Urinary bladder (tissue), 4 donors: ENCODE data around the gene ADAMTSL3. TPM values are rescaled to one million over a fixed set of nuclear protein-coding genes. Genes with fewer than 3 reads are reported as not detected.
A peak's percentile ranks its signal among the peaks of the same experiment; 100 is the strongest.

Source experiments
- DNase-seq: peaks from one replicate; pipeline ENCODE4 v3.0.0-alpha.2; 2015; ENCODE audit errors: extremely low spot score
- H3K27ac ChIP-seq: one replicate; pipeline ENCODE4 v1.5.1; 2013; ENCODE audit warnings: low read depth, mild to moderate bottlenecking, moderate library complexity
- H3K36me3 ChIP-seq: one replicate; pipeline ENCODE4 v1.6.1; 2013; ENCODE audit warnings: mild to moderate bottlenecking, moderate library complexity; ENCODE audit not compliant: insufficient read depth
- H3K4me1 ChIP-seq: one replicate; pipeline ENCODE4 v1.6.1; 2013; ENCODE audit warnings: mild to moderate bottlenecking, moderate library complexity; ENCODE audit not compliant: insufficient read depth
- H3K4me3 ChIP-seq: one replicate; pipeline ENCODE4 v1.5.1; 2013; ENCODE audit warnings: low read depth, low read length
- WGBS: extraction: QIAGEN DNeasy Blood & Tissue Kit; methylation state at CpG from one replicate; pipeline ENCODE4 v1.1.7; 2013; 5-methylcytosine and 5-hydroxymethylcytosine counted together
- polyA plus RNA-seq: library from polyadenylated mRNA; stranded (reverse); fragments of 200-250 nt; gene quantifications from one replicate; pipeline ENCODE4 v1.2.3, GENCODE V29; 2013
- total RNA-seq: library from RNA; depleted of rRNA; stranded (reverse); fragments of >200 nt; gene quantifications from one replicate; pipeline ENCODE4 v1.2.3, GENCODE V29; 2014
- donor health status: healthy with polysubstance abuse.
- donor health status: healthy.

Gene ADAMTSL3, protein sequence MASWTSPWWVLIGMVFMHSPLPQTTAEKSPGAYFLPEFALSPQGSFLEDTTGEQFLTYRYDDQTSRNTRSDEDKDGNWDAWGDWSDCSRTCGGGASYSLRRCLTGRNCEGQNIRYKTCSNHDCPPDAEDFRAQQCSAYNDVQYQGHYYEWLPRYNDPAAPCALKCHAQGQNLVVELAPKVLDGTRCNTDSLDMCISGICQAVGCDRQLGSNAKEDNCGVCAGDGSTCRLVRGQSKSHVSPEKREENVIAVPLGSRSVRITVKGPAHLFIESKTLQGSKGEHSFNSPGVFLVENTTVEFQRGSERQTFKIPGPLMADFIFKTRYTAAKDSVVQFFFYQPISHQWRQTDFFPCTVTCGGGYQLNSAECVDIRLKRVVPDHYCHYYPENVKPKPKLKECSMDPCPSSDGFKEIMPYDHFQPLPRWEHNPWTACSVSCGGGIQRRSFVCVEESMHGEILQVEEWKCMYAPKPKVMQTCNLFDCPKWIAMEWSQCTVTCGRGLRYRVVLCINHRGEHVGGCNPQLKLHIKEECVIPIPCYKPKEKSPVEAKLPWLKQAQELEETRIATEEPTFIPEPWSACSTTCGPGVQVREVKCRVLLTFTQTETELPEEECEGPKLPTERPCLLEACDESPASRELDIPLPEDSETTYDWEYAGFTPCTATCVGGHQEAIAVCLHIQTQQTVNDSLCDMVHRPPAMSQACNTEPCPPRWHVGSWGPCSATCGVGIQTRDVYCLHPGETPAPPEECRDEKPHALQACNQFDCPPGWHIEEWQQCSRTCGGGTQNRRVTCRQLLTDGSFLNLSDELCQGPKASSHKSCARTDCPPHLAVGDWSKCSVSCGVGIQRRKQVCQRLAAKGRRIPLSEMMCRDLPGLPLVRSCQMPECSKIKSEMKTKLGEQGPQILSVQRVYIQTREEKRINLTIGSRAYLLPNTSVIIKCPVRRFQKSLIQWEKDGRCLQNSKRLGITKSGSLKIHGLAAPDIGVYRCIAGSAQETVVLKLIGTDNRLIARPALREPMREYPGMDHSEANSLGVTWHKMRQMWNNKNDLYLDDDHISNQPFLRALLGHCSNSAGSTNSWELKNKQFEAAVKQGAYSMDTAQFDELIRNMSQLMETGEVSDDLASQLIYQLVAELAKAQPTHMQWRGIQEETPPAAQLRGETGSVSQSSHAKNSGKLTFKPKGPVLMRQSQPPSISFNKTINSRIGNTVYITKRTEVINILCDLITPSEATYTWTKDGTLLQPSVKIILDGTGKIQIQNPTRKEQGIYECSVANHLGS (N-terminal part only)
- total RNA-seq (56.9 TPM), polyA plus RNA-seq (14.4 TPM)

DNA sequence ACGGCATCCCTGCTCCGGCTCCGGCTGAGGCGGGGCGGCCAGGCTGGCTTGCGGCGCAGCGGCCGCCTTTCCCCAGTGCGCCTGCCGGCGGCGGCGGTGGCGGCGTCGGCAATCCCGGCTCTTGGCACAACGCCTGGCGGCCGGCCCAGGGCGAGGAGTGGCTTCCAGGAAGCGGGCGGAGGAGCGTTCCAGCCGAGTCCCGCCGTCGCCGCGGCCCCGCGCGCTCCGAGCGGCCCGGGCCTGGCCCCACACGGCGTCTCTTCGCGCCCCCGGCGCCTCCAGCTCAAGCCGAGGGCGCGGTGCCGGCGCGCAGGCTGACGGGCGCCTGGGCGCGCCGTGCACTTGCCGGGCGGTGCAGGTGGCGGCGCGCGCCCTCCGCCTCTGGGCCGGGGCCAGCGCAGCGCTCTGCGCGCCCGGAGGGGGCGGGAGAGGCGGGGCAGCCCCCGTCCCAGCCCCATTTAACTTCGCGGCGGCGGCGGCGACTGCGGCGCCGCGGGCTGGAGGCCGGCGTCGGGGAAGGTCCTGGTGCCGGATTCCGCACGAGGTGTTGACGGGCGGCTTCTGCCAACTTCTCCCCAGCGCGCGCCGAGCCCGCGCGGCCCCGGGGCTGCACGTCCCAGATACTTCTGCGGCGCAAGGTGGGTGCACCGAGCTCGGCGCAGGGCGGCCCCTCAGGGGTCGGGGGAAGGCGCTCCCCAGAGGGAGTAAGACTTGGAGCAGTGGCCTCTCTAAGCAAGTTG is at the start of gene ADAMTSL3:
TSS of gene ADAMTSL3 (plus strand) at position 485 of the 740 bp plus-strand sequence. CDS start 1,639 bp downstream, outside the sequence.
- WGBS: under 1% methylated on average over 98 of the region's 105 CpGs
- no peaks in the 10 kb centered on the region for H3K36me3 ChIP-seq
- no peaks in the 10 kb centered on the region for H3K4me1 ChIP-seq
- no peak within 1 kb of the TSS for H3K27ac ChIP-seq
- DNase-seq: no peak
- H3K4me3 ChIP-seq: peak within 1 kb of the TSS; percentile 47

DNA sequence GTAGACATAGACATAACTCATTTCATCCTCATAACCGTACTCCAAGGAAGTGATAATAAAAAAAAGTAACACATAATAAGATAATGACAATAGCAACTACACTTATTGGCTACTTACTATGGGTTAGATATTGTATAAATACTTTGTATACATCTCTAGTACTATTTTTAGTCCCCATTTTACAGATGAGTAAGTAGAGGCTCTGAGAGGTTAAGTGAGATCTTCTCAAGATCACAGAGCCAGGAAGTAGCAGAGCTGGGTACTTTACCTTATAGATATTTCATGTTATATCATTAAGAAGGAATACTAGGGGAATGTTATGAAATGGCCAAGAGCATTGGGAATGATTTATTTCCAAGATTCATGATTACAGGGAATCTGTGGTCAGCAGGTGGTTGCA is 49.4 kb upstream of the ADAMTSL3 start:
- WGBS: 96% methylated on average over 1 of the region's 1 CpG
- Histone ChIP-seq H3K4me1 (no peaks in the 10 kb centered on the region), H3K4me3 (no peak overlapping the region), H3K27ac (no peak overlapping the region), H3K36me3 (no peaks in the 10 kb centered on the region)
- DNase-seq: no peak

DNA sequence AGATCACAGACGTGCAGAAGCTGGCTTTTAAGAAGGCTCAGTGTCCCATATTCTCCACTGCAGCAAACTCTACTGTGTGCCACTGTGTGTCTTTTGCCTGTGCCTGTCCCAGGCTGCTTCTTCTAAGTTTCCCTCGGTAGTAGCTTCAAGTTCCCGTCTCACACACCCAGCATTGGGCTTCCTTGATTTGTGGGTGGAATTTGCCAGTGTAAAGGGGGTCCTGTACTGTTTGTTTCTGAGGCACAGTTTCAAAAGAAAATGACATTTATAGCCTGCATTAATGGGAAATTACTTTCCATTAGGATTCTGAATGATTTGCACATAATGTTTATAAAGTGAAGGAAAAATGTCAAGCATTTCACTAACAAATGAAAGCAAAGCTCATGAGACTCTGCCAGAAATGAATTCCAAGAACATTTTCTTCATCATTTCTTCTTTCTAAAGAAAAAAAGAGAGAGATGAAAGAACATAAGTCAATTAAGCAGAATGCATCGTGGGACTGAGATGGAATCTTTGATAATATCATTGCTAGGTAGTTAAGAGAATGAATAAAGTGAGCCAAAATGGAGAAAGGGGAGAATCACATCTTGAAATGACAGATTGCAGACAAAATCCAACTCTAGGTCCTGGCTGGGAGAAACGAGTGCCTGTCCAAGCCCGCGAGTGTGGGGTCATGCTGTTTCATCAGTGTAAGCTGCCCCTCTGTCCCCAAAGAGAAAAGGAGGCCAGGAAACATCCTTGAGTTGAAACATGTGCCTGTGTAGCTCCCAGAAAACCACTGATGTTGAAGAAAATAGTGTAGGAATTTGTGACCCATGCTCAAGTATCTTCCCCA is 48.6 kb upstream of the ADAMTSL3 start:
- H3K4me1 ChIP-seq: no peaks in the 10 kb centered on the region
- H3K27ac ChIP-seq: no peak overlapping the region
- WGBS: 23% methylated on average over 7 of the region's 7 CpGs
- H3K36me3 ChIP-seq: no peaks in the 10 kb centered on the region
- DNase-seq: no peak
- no peak overlapping the region for H3K4me3 ChIP-seq

DNA sequence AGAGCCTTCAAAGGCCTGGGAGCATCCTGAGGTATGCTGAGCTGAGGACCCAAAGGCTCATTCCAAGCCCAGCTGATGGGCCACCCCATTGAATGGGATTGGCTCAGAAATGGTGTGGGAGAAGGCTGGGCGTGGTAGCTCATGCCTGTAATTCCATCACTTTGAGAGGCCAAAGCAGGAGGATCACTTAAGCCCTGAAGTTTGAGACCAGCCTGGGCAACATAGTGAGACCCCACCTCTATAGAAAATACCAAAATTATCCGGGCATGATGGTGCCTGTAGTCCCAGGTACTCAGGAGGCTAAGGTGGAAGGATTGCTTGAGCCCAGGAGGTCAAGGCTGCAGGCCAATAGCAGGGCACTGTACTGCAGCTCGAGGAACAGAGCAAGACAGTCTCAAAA is 43.8 kb upstream of the ADAMTSL3 start:
- no peak for DNase-seq
- WGBS: 97% methylated on average over 3 of the region's 3 CpGs
- H3K4me3 ChIP-seq: no peak overlapping the region
- H3K4me1 ChIP-seq: no peaks in the 10 kb centered on the region
- no peaks in the 10 kb centered on the region for H3K36me3 ChIP-seq
- H3K27ac ChIP-seq: no peak overlapping the region

DNA sequence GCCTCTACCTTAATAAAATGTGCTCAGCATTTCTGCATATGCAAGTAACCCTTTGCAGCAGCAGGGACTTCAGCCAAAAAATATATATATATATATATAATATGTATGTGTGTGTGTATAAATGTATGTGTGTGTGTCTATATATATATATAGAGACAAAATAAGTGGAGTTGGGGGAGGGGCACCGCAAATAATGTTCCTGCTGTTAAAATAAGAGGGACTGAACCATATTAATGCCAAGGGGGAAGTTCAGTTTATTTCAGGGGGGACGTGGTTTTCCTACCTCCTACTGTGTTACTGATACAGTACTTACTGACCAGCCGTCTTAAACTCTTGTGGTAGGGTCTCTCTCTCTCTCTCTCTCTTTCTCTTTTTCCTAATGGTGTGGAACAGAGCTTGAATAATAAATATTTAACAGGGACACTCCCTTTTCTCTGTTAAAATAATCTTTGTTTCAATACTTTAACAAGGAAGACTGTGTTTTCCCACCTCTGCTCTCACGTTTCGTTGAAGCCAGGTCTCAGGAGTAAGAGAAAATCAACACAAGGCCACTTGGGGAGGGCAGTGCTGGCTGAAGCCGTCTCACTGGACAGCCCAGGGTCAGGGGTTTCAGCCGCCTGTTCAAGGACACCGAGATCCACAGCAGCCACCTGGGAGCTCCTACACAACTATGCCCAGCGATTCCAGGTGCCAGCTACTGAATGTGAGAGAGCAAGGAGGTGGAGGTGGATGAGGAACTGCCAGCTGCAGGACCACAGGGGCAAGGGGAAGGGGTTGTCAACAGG is 42.8 kb upstream of the ADAMTSL3 start:
- no peak for DNase-seq
- H3K27ac ChIP-seq: no peak overlapping the region
- no peak overlapping the region for H3K4me3 ChIP-seq
- H3K4me1 ChIP-seq: no peaks in the 10 kb centered on the region
- WGBS: 89% methylated on average over 9 of the region's 9 CpGs
- H3K36me3 ChIP-seq: no peaks in the 10 kb centered on the region

DNA sequence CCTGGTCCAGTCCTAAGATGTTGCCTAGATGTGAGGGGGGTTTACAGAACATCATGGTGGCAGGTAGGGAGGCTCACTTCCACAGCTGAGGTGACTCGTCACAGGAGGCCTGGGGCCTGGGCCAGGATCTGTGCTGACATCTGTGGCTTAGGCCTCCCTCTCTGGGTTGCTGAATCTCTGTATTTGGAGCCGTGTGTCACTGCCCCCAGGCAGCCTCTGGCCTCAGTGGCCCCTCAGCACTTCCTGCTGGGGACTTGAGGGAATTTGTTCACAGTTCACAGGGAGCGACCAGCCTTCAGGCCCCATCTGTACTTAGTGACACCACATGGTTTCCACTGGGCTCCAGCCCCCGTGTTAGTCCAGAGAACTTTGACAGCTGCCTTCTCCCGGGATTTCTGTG is 41.7 kb upstream of the ADAMTSL3 start:
- H3K4me3 ChIP-seq: no peak overlapping the region
- no peaks in the 10 kb centered on the region for H3K36me3 ChIP-seq
- H3K27ac ChIP-seq: no peak overlapping the region
- 88% methylated on average over 5 of the region's 5 CpGs for WGBS
- H3K4me1 ChIP-seq: no peaks in the 10 kb centered on the region
- DNase-seq: no peak

DNA sequence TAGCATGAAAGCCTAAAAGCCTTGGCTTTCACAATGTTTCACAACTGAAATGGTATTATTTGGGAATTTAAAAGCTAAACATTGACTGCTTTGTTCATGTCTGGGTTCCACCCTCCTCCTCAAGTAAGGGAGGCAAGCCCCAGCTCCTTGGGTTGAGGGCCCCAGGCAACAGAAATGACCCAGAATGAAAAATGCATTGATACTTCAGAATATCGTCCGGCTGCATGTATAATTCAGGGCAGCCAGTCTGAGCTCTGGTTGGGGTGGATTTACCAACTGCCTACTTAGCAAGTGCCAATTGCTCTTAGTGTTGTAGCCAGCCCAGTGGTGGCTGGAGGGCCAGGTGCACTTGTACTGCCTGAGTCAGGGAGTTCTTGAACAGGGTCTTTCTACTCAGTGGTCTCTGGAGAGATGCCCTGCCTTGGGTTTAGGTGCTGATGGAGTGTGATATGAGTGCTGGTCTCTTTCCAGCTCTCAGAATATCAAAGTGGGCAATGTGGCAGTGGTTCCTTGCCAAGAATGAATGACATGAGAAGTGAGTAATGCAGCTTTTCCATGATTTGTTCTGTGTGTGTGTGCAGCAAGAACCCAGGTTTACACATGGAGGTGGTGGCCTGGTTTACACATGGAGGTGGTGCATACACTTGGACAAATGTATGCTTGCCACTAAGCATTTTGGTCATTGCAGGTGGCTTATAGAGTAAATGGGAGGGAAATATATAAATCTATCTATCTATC is 40.9 kb upstream of the ADAMTSL3 start:
- Histone ChIP-seq H3K4me1 (no peaks in the 10 kb centered on the region), H3K36me3 (no peaks in the 10 kb centered on the region), H3K27ac (no peak overlapping the region), H3K4me3 (no peak overlapping the region)
- WGBS: 85% methylated on average over 2 of the region's 2 CpGs
- no peak for DNase-seq

DNA sequence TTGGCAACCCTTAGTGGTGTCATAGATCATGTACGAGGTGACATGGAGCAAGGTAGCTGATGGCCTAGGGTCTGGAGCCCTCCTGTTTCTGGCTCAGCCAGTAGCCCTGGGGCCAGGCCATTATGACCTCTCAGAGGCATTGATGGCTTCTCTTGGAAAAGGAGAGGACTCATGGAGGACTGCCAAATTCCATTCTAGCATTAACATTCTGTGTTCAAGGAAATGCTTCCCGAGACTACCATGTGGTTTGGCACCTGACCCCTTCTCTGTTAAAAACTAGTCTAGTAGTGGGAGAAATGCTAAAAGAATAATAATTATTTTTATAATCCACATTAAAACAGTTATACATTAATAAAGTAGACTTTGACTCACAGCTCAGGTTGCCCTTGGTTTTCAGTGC is 40.2 kb upstream of the ADAMTSL3 start:
- no peak for DNase-seq
- H3K4me1 ChIP-seq: no peaks in the 10 kb centered on the region
- H3K27ac ChIP-seq: no peak overlapping the region
- H3K4me3 ChIP-seq: no peak overlapping the region
- H3K36me3 ChIP-seq: no peaks in the 10 kb centered on the region
- WGBS: 71% methylated on average over 2 of the region's 2 CpGs

DNA sequence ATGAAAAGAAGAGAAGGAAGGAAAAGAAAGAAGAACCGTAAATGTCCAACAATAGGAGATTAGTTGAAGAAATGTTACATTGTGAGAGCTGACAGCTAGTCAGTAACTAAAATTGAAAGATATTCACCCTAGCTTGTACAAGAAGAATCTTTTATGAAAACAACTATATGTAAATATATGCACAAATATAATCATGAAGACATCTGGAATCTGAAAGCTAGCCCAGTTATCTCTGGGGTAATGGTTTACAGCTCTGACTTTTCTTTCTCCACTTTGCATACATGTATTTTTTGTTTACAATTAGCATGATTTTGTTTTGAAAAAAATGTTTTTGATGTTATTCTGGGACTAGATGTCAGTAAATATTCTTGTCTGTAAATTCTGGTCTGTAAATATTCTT is 37.1 kb upstream of the ADAMTSL3 start:
- Histone ChIP-seq H3K4me1 (no peaks in the 10 kb centered on the region), H3K27ac (no peak overlapping the region), H3K36me3 (no peaks in the 10 kb centered on the region), H3K4me3 (no peak overlapping the region)
- no peak for DNase-seq
- 61% methylated on average over 1 of the region's 1 CpG for WGBS

DNA sequence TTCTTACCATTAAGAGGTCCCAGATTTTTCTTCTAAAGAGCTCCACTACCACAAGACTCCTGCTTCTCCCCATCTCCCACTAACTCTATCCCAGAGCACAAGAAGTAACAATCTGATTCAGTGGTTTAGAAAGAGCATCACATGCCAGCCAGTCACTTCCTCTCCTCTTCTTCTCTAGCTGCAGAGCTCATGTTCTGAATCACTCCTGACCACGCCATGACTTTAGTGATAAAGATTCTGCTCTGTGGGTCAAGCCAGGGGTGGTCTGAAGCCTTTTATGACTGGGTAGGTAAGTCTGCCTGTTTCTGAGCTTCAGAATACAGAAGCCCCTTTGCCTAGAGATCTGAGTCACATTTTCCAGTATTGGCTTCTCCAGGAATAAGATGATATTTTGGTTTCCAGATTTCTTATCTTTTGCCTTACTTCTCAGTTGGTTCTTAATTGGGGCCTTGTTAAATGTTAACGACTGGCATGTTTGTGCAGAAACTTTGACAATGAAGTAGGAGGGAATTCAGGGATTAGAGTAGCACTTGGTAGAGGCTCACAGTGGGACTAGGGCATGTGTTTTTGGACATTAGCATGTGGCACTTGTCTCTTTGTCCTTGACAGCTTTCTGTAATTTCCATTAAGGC is 27.6 kb upstream of the ADAMTSL3 start:
- DNase-seq: no peak
- no peaks in the 10 kb centered on the region for H3K36me3 ChIP-seq
- no peaks in the 10 kb centered on the region for H3K4me1 ChIP-seq
- WGBS: 76% methylated on average over 2 of the region's 2 CpGs
- H3K4me3 ChIP-seq: no peak overlapping the region
- no peak overlapping the region for H3K27ac ChIP-seq

DNA sequence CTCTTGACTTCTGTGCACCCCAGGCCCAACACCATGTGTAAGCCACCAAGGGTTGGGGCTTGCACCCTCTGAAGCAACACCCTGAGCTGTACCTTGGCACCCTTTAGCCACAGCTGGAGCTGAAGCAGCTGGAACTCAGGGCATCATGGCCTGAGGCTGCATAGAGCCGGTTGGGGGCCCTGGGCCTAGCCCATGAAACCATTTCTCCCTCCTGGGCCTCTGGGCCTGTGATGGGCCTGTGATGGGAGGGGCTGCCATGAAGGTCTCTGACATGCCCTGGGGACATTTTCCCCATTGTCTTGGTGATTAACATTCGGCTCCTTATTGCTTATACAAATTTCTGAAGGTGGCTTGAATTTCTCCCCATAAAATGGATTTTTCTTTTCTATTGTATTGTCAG is 22.4 kb upstream of the ADAMTSL3 start:
- WGBS: 90% methylated on average over 2 of the region's 2 CpGs
- Histone ChIP-seq H3K4me3 (no peak overlapping the region), H3K4me1 (no peaks in the 10 kb centered on the region), H3K36me3 (peaks cover 2% of the 10 kb centered on the region), H3K27ac (no peak overlapping the region)
- no peak for DNase-seq
